Measurements from ENCODE around the gene LIN52.

The LIN52 gene

GRCh38 chr14:74195623-74196022 is 110.9 kb downstream of the LIN52 start:
- DNase-seq: no peak

- no peak for DNase-seq
Observed at GRCh38 chr14:74198441-74199234, 113.9 kb downstream of the LIN52 start.

- DNase-seq: no peak
Observed at GRCh38 chr14:74202113-74202512, 117.4 kb downstream of the LIN52 start.

GRCh38 chr14:74203639-74204038 is 118.9 kb downstream of the LIN52 start:
- DNase-seq: no peak

GRCh38 chr14:74204491-74204890 is 119.7 kb downstream of the LIN52 start:
- no peak for DNase-seq

GRCh38 chr14:74205882-74206281 is 121.1 kb downstream of the LIN52 start:
- no peak for DNase-seq

- DNase-seq: no peak
Observed at GRCh38 chr14:74207943-74208342, 123.2 kb downstream of the LIN52 start.

- DNase-seq: no peak
Observed at GRCh38 chr14:74208642-74209041, 123.9 kb downstream of the LIN52 start.

GRCh38 chr14:74211945-74212580 is 127.3 kb downstream of the LIN52 start:
- no peak for DNase-seq

GRCh38 chr14:74213907-74214803 is 129.4 kb downstream of the LIN52 start:
- DNase-seq: no peak

GRCh38 chr14:74216671-74217070 is 131.9 kb downstream of the LIN52 start:
- no peak for DNase-seq

- peak; percentile 82 for DNase-seq
Observed at GRCh38 chr14:74217672-74218448, 133.1 kb downstream of the LIN52 start.

GRCh38 chr14:74218462-74218861 is 133.7 kb downstream of the LIN52 start:
- no peak for DNase-seq

- DNase-seq: no peak
Observed at GRCh38 chr14:74219277-74220205, 134.8 kb downstream of the LIN52 start.

- no peak for DNase-seq
Observed at GRCh38 chr14:74220991-74221390, 136.2 kb downstream of the LIN52 start.

- no peak for DNase-seq
Observed at GRCh38 chr14:74221741-74222140, 137.0 kb downstream of the LIN52 start.

GRCh38 chr14:74223016-74223415 is 138.3 kb downstream of the LIN52 start:
- DNase-seq: no peak

- DNase-seq: no peak
Observed at GRCh38 chr14:74231784-74232183, 147.0 kb downstream of the LIN52 start.

GRCh38 chr14:74235017-74235416 is 150.3 kb downstream of the LIN52 start:
- DNase-seq: no peak

- DNase-seq: no peak
Observed at GRCh38 chr14:74237441-74237840, 152.7 kb downstream of the LIN52 start.

All from activated CD4-positive, alpha-beta T cell treated with anti-CD3 and anti-CD28 coated beads, Interleukin-10, Interleukin-2, amounts not matched to agents 100 ng/mL and 50 ng/mL, durations not matched to agents 16 hours and 8 hours (primary cell).